HepG2 (cell line): ENCODE results near the gene KLHL33. TPM values are rescaled to one million over a fixed set of nuclear protein-coding genes. Genes with fewer than 3 reads are reported as not detected.
A peak's percentile ranks its signal among the peaks of the same experiment; 100 is the strongest.

Source experiments
- CCAR2 ChIP-seq: fragments of 200-400 bp; formaldehyde crosslinking; optimal IDR thresholded peaks from 2 replicates; pipeline ENCODE3; 2018; ENCODE audit warnings: low read depth, mild to moderate bottlenecking, low read length, moderate library complexity
- CREM ChIP-seq, 2 experiments: sonication (generic) in 1 of 2; formaldehyde crosslinking in 1 of 2; IDR thresholded peaks; 2 replicates each; pipeline versions ENCODE4 v1.4.0 to v1.6.1; 2016 to 2020; ENCODE audit warnings: antibody characterized with exemption in 1 of 2, mild to moderate bottlenecking in 1 of 2, missing genetic modification reagents in 1 of 2
- HINFP ChIP-seq: sonication (generic); formaldehyde crosslinking; IDR thresholded peaks from 2 replicates; pipeline ENCODE4 v1.4.0; 2020; ENCODE audit warnings: low read depth, mild to moderate bottlenecking, missing genetic modification reagents
- HMGXB3 ChIP-seq: sonication (generic); formaldehyde crosslinking; IDR thresholded peaks from 2 replicates; pipeline ENCODE4 v1.4.0; 2020; ENCODE audit warnings: missing genetic modification reagents, borderline replicate concordance
- IRF9 ChIP-seq: sonication (generic); formaldehyde crosslinking; IDR thresholded peaks from 2 replicates; pipeline ENCODE4 v1.8.0; 2022; ENCODE audit warnings: missing genetic modification reagents, mild to moderate bottlenecking, borderline replicate concordance
- KAT8 ChIP-seq: IDR thresholded peaks from 2 replicates; pipeline ENCODE4 v1.6.1; 2016; ENCODE audit warnings: missing genetic modification reagents, missing compliant biosample characterization
- MBD4 ChIP-seq: IDR thresholded peaks from 2 replicates; pipeline ENCODE4 v1.6.1; 2012; ENCODE audit warnings: low read length, inconsistent platforms, borderline replicate concordance
- NONO ChIP-seq, 2 experiments: fragments of 450-650 bp in 1 of 2; sonication (generic) in 1 of 2; formaldehyde crosslinking in 1 of 2; IDR thresholded peaks in 1 of 2; conservative IDR thresholded peaks in 1 of 2; 2 replicates each; pipeline versions ENCODE4 v1.6.1 to v1.8.0; 2017 to 2022; ENCODE audit warnings: mild to moderate bottlenecking in 1 of 2, missing genetic modification reagents in 1 of 2, moderate library complexity in 1 of 2
- NR2F6 ChIP-seq, 2 experiments: IDR thresholded peaks; 2 replicates each; pipeline ENCODE4 v1.6.1; 2016; ENCODE audit warnings: antibody characterized with exemption in 1 of 2, mild to moderate bottlenecking in 1 of 2
- RARA ChIP-seq: IDR thresholded peaks from 2 replicates; pipeline ENCODE4 v1.6.1; 2016; ENCODE audit warnings: missing genetic modification reagents, missing compliant biosample characterization
- TFDP2 ChIP-seq: sonication (generic); formaldehyde crosslinking; IDR thresholded peaks from 2 replicates; pipeline ENCODE4 v1.4.0; 2020; ENCODE audit warnings: missing genetic modification reagents
- ZMAT5 ChIP-seq: sonication (generic); formaldehyde crosslinking; IDR thresholded peaks from 2 replicates; pipeline ENCODE4 v1.5.0; 2020; ENCODE audit warnings: mild to moderate bottlenecking, low read depth, missing genetic modification reagents, borderline replicate concordance
- ZNF557 ChIP-seq: sonication (generic); formaldehyde crosslinking; IDR thresholded peaks from 2 replicates; pipeline ENCODE4 v1.4.0; 2020; ENCODE audit warnings: missing genetic modification reagents
- ZNF780A ChIP-seq: sonication (generic); formaldehyde crosslinking; IDR thresholded peaks from 2 replicates; pipeline ENCODE4 v1.8.0; 2022; ENCODE audit warnings: mild to moderate bottlenecking, missing genetic modification reagents, moderate library complexity
- polyA plus RNA-seq, 8 experiments: library from polyadenylated mRNA; depleted of rRNA in 3 of 8; stranded (reverse) in 7 of 8; unstranded in 1 of 8; fragments of >200 nt; fragmentation: Illumina TruSeq in 4 of 8; extraction: Trizol in 4 of 8; gene quantifications; 2 replicates each; pipeline versions ENCODE4 v1.2.1 to v1.2.3, GENCODE V29; 2011 to 2016; ENCODE audit warnings: low read depth in 4 of 8, missing spikeins in 1 of 8, mixed read lengths in 1 of 8; ENCODE audit not compliant: insufficient read depth in 1 of 8
- total RNA-seq, 5 experiments: library from RNA; depleted of rRNA; stranded (reverse); fragments of >200 nt; fragmentation: Illumina TruSeq; extraction: Trizol; gene quantifications; 2 replicates each; pipeline ENCODE4 v1.2.3, GENCODE V29; 2016; ENCODE audit warnings: low read depth in 1 of 5
- TF ChIP-seq, protein P1 (sequence below): sonication (generic); formaldehyde crosslinking; IDR thresholded peaks from 2 replicates; pipeline ENCODE4 v1.5.1; 2020; ENCODE audit warnings: missing genetic modification reagents, mild to moderate bottlenecking, borderline replicate concordance
- TF ChIP-seq, protein P2 (sequence below): sonication (generic); formaldehyde crosslinking; IDR thresholded peaks from 2 replicates; pipeline ENCODE4 v1.4.0; 2020; ENCODE audit warnings: missing genetic modification reagents
- TF ChIP-seq, protein P3 (sequence below): sonication (generic); formaldehyde crosslinking; IDR thresholded peaks from 2 replicates; pipeline ENCODE4 v1.8.1; 2023; ENCODE audit warnings: mild to moderate bottlenecking, missing genetic modification reagents, borderline replicate concordance

The KLHL33 gene
- total and polyA plus RNA-seq, 2 of the 13 experiments (the other 11 are each of a cell fraction or from before 2014, with no cell fraction given), result not detected

- TF ChIP-seq HMGXB3 (no peak), NR2F6 (IDR thresholded peaks at IDR 0.05) (no peak), NR2F6 (CRISPR knock-in tag; IDR thresholded peaks at IDR 0.05) (no peak), ZNF780A (CRISPR knock-in tag) (no peak), ZNF557 (CRISPR knock-in tag) (no peak), TFDP2 (no peak), CREM (IDR thresholded peaks at IDR 0.05) (peak; percentile 39; the same call in 1 of the 2 replicates), CREM (CRISPR knock-in tag; IDR thresholded peaks at IDR 0.05) (no peak), NONO (IDR thresholded peaks at IDR 0.05) (no peak), NONO (CRISPR knock-in tag; conservative IDR thresholded peaks at IDR 0.05) (no peak), MBD4 (no peak), CCAR2 (no peak), HINFP (CRISPR knock-in tag) (no peak), IRF9 (CRISPR knock-in tag) (no peak), RARA (CRISPR knock-in tag) (peak; percentile 35; the same call in 1 of the 2 replicates), KAT8 (CRISPR knock-in tag) (peak; percentile 33; the same call in 1 of the 2 replicates), ZMAT5 (CRISPR knock-in tag) (no peak)
- TF ChIP-seq, protein P1, sequence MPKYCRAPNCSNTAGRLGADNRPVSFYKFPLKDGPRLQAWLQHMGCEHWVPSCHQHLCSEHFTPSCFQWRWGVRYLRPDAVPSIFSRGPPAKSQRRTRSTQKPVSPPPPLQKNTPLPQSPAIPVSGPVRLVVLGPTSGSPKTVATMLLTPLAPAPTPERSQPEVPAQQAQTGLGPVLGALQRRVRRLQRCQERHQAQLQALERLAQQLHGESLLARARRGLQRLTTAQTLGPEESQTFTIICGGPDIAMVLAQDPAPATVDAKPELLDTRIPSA (CRISPR knock-in tag), result no peak
- TF ChIP-seq, protein P2, sequence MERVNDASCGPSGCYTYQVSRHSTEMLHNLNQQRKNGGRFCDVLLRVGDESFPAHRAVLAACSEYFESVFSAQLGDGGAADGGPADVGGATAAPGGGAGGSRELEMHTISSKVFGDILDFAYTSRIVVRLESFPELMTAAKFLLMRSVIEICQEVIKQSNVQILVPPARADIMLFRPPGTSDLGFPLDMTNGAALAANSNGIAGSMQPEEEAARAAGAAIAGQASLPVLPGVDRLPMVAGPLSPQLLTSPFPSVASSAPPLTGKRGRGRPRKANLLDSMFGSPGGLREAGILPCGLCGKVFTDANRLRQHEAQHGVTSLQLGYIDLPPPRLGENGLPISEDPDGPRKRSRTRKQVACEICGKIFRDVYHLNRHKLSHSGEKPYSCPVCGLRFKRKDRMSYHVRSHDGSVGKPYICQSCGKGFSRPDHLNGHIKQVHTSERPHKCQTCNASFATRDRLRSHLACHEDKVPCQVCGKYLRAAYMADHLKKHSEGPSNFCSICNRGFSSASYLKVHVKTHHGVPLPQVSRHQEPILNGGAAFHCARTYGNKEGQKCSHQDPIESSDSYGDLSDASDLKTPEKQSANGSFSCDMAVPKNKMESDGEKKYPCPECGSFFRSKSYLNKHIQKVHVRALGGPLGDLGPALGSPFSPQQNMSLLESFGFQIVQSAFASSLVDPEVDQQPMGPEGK (CRISPR knock-in tag), result no peak
- TF ChIP-seq, protein P3, sequence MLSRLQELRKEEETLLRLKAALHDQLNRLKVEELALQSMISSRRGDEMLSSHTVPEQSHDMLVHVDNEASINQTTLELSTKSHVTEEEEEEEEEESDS, result no peak
These were observed 17.5 kb downstream of the KLHL33 start (continued) for GRCh38 chr14:20418501-20418909.
